Activated CD8-positive, alpha-beta T cell treated with anti-CD3 and anti-CD28 coated beads for 36 hours (primary cell): ENCODE results near the gene MOB3B. TPM values are rescaled to one million over a fixed set of nuclear protein-coding genes. Genes with fewer than 3 reads are reported as not detected.

ENCODE experiments used
- ATAC-seq: fragments of 200-7000 bp; cut with Tn5 transposase; one replicate; pipeline ENCODE4 v1.10.0; 2021; ENCODE audit warnings: mild to moderate bottlenecking, moderate library complexity
- CTCF ChIA-PET: fragments of 350-600 bp; sonication (Branson Sonifier 250); formaldehyde crosslinking; loops from one replicate; lab custom pipeline; 2021; ENCODE audit warnings: antibody characterized with exemption; lab: Charles Lee
- POLR2A ChIA-PET: fragments of 350-600 bp; sonication (Branson Sonifier 250); formaldehyde crosslinking; loops from one replicate; lab custom pipeline; 2021; ENCODE audit warnings: antibody characterized with exemption; lab: Charles Lee
- DNase-seq: peaks from one replicate; pipeline ENCODE4 v3.0.0-alpha.2; 2020
- H3K27ac Mint-ChIP-seq: one replicate; pipeline ENCODE4 v1.8.0; 2021; ENCODE audit warnings: mild to moderate bottlenecking, mixed read lengths
- H3K27me3 Mint-ChIP-seq: one replicate; pipeline ENCODE4 v1.8.0; 2021; ENCODE audit warnings: mixed read lengths
- H3K36me3 Mint-ChIP-seq: one replicate; pipeline ENCODE4 v1.8.0; 2021; ENCODE audit warnings: low read depth, mixed read lengths
- H3K4me1 Mint-ChIP-seq: one replicate; pipeline ENCODE4 v1.8.0; 2021; ENCODE audit warnings: low read depth, mixed read lengths
- H3K4me3 Mint-ChIP-seq: one replicate; pipeline ENCODE4 v1.8.0; 2021; ENCODE audit warnings: mild to moderate bottlenecking, moderate library complexity, mixed read lengths
- H3K9me3 Mint-ChIP-seq: one replicate; pipeline ENCODE4 v1.8.0; 2021; ENCODE audit warnings: mixed read lengths
- intact Hi-C: fragments of 100-400 bp; cut with micrococcal nuclease; formaldehyde crosslinking; loops from one replicate; pipeline ENCODE4 v1.10.0; 2022
- total RNA-seq, 2 experiments: library from RNA; stranded (reverse); gene quantifications; one replicate each; pipeline ENCODE4 v1.2.3, GENCODE V29; 2021
- TF ChIP-seq, protein P1 (sequence below): fragments of 200-600 bp; IDR thresholded peaks from one replicate; pipeline ENCODE4 v1.8.0; 2022; ENCODE audit warnings: antibody characterized with exemption, mild to moderate bottlenecking

MOB3B gene
- total RNA-seq, 2 experiments from 2014 or later, result 0.47 to 0.67 TPM

DNA sequence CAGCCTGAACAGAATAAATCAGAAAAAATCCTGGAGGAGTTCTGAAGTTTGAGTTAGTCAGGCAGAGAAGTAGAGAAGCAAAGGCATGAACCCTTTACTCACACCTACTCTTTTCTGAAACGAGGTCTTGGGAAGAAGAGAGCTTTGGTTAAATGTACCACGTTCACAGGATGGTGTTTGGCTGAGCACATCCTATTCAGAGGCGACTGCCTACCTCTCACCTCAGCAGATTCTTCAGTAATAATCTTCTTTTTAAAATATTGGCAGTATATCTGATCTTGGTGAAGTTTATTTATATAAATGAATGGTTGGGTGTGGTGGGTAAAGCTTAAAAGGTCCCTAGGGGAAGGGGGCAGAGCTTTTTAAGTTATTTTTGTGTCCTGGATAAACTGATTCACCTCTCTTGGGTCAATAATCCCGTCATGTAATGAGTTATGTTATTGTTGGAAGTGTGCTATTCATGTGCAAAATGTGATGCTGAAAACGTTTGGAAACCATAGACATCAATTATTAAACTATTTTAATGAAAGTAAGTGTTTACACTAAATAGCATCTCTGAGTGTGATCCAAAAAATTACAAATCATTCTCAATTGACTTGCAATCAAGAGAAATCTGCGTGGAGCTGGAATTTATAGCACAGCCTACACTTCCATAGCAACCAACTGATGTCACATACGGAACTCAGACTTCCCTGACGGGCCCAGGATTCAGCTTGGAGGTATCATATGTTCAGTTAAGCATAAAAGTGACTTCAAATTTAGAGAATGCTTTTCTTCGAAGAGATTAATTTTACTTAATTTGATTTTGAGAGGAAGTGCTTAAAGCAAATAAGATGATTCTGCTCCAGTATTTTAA lies 138.3 kb downstream of the MOB3B start:
- H3K27me3 Mint-ChIP-seq, result no peaks in the 10 kb centered on the region
- H3K9me3 Mint-ChIP-seq, result no peaks in the 10 kb centered on the region
- H3K36me3 Mint-ChIP-seq, result no peaks in the 10 kb centered on the region
- TF ChIP-seq, protein P1, sequence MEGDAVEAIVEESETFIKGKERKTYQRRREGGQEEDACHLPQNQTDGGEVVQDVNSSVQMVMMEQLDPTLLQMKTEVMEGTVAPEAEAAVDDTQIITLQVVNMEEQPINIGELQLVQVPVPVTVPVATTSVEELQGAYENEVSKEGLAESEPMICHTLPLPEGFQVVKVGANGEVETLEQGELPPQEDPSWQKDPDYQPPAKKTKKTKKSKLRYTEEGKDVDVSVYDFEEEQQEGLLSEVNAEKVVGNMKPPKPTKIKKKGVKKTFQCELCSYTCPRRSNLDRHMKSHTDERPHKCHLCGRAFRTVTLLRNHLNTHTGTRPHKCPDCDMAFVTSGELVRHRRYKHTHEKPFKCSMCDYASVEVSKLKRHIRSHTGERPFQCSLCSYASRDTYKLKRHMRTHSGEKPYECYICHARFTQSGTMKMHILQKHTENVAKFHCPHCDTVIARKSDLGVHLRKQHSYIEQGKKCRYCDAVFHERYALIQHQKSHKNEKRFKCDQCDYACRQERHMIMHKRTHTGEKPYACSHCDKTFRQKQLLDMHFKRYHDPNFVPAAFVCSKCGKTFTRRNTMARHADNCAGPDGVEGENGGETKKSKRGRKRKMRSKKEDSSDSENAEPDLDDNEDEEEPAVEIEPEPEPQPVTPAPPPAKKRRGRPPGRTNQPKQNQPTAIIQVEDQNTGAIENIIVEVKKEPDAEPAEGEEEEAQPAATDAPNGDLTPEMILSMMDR, result no peak
- H3K4me3 Mint-ChIP-seq, result no peak overlapping the region
- CTCF ChIA-PET, result interaction anchor here (1.2 kb wide), 1 partner anchor 138 kb away, joined by 6 read pairs; the partner anchor contains the start of gene MOB3B
- H3K27ac Mint-ChIP-seq, result no peak overlapping the region
- POLR2A ChIA-PET, result no interaction called here
- DNase-seq (no peak), ATAC-seq (no peak)
- no peaks in the 10 kb centered on the region for H3K4me1 Mint-ChIP-seq
- intact Hi-C loops, result no loop called here

DNA sequence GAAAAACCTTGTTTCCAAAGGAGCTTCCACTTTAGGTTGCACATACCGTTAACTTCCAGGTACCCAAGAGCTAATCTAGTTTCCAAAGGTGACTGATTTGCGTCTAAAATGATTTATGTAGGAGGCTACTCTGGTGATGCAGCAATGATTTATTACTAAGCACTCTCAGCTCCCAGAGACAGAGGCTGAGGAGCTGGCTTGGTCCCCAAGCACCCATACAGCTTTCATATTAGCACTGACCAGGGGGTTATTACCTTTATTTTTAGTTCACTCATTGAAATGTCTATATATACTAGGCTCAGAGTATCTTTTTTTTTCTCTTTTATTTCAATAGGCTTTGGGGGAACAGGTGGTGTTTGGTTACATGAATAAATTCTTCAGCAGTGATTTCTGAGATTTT lies 141.5 kb downstream of the MOB3B start:
- Mint-ChIP-seq H3K27me3 (no peaks in the 10 kb centered on the region), H3K27ac (no peak overlapping the region), H3K36me3 (no peaks in the 10 kb centered on the region), H3K4me1 (no peaks in the 10 kb centered on the region), H3K9me3 (no peaks in the 10 kb centered on the region), H3K4me3 (no peak overlapping the region)
- intact Hi-C loops, result no loop called here
- TF ChIP-seq, protein P1, result no peak
- DNase-seq (no peak), ATAC-seq (no peak)
- CTCF ChIA-PET, result interaction anchor here (1.1 kb wide), 1 partner anchor 159 kb away, joined by 3 read pairs; no protein-coding TSS in a partner anchor
- POLR2A ChIA-PET, result interaction anchor here (0.6 to 0.9 kb wide), 2 partner anchors 8 to 26 kb away, joined by 3 to 4 read pairs; no protein-coding TSS in a partner anchor

DNA sequence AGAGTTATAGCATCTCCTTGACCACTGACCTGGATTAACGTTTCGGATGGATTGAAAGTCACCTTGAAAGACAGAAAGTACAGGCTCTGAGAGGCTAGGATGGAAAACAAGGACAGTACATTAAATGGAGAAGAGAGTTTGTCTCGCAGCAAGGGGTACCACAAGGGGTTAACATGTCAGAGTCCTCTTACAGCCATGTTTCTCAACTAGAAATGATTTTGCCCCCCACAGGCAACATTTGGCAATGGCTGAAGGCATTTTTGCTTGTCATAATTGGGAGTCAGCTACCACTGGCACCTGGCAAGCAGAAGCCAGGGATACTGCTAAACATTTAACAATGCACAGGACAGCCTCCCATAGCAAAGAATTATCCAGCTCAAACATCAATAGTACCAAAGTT lies 141.9 kb downstream of the MOB3B start:
- TF ChIP-seq, protein P1, result no peak
- H3K4me3 Mint-ChIP-seq, result no peak overlapping the region
- intact Hi-C loops, result no loop called here
- ChIA-PET POLR2A (interaction anchor here (0.6 to 0.9 kb wide), 2 partner anchors 9 to 26 kb away, joined by 3 to 4 read pairs; no protein-coding TSS in a partner anchor), CTCF (interaction anchor here (1.1 kb wide), 1 partner anchor 159 kb away, joined by 3 read pairs; no protein-coding TSS in a partner anchor)
- no peaks in the 10 kb centered on the region for H3K27me3 Mint-ChIP-seq
- no peak for ATAC-seq
- H3K27ac Mint-ChIP-seq, result no peak overlapping the region
- no peaks in the 10 kb centered on the region for H3K9me3 Mint-ChIP-seq
- no peak for DNase-seq
- no peaks in the 10 kb centered on the region for H3K36me3 Mint-ChIP-seq
- H3K4me1 Mint-ChIP-seq, result no peaks in the 10 kb centered on the region

DNA sequence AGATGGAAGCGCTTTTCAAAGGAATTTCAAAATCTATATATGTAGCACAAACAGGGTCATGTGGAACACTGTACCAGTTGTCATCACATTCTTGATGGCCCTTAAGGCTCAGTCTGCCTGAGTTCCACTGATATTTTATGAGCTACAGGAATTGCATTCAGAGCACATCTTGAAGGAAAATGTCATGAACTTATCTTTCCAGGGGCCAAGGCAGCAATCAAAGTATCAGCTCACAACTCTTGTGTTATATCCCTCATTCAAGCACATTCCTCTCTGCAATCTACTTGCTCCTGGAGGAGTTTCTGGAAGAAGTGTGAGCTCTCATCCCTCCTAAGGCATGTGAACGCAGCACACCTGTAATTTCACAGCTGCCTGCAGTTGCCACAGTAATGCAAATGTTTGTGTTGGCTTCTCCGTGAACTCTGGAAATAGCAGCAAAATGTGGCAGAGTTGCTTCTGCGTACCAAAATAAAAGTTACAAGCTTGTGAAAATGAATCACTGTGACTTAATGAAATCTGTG lies 143.0 kb downstream of the MOB3B start:
- ATAC-seq (no peak), DNase-seq (no peak)
- Mint-ChIP-seq H3K27me3 (no peaks in the 10 kb centered on the region), H3K36me3 (no peaks in the 10 kb centered on the region), H3K9me3 (no peaks in the 10 kb centered on the region), H3K4me1 (no peaks in the 10 kb centered on the region), H3K4me3 (no peak overlapping the region), H3K27ac (no peak overlapping the region)
- ChIA-PET POLR2A (no interaction called here), CTCF (no interaction called here)
- intact Hi-C loops, result no loop called here
- TF ChIP-seq, protein P1, result no peak
